HG02642 (cell line): ENCODE data around the gene LRBA.
"Not testable (repeated sequence)": the region's sequence is repeated elsewhere in the genome, so short reads cannot be mapped to it uniquely, and the experiment has no call there.

Experiments
- ATAC-seq: cut with Tn5 transposase; IDR thresholded peaks from one replicate; pipeline ENCODE4 v1.9.1; 2021; ENCODE audit warnings: mild to moderate bottlenecking; ENCODE audit not compliant: unreplicated experiment, poor library complexity

LRBA gene

DNA sequence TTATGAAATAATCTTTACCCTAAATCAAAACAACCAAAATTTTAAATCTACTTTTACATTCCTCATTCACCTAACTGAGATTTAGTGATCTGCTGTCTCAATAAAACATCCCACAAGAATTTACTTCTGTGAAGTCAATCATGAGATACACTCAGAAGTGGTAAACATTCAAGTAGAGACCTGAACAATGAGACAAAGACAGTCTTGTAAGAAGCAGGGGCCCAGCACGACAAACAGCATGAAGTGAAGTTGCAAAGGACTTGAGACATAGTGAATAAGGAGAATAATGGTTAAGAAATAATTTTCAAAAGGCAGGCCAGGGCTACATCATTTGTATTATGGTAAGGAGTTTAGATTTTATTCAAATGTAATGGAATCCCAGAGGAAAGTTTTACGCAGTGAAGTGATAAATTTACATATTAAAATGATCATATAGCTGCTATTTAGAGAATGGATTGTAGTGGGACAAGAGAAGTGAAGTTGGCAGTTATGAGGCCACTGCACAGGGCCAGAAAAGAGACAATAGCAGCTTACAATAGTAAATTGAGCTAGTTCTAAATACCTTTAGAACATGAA, 331.2 kb downstream of the LRBA start:
- no peak for ATAC-seq

- ATAC-seq: no peak
Observed at GRCh38 chr4:150682126-150682525, 333.0 kb downstream of the LRBA start.

GRCh38 chr4:150681063-150681462, 334.0 kb downstream of the LRBA start:
- no peak for ATAC-seq

DNA sequence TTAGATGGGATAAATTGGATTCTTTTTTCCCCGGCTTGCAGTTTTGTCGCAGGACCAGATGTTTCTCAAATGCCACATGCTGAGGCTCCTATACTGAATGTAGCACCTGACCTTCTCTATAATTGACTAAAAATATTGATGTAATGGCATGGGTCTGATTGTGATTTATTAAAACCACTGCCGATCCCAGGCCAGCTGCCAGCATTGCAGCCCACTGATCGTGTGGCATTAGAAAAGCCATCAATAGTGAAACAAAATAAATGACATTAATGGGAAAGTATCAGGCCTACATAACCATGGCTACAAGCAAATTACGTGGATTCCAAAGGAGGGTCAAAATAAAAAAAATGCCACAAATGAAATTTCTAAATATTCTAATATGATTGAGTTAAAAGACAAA, 334.4 kb downstream of the LRBA start:
- ATAC-seq: no peak

DNA sequence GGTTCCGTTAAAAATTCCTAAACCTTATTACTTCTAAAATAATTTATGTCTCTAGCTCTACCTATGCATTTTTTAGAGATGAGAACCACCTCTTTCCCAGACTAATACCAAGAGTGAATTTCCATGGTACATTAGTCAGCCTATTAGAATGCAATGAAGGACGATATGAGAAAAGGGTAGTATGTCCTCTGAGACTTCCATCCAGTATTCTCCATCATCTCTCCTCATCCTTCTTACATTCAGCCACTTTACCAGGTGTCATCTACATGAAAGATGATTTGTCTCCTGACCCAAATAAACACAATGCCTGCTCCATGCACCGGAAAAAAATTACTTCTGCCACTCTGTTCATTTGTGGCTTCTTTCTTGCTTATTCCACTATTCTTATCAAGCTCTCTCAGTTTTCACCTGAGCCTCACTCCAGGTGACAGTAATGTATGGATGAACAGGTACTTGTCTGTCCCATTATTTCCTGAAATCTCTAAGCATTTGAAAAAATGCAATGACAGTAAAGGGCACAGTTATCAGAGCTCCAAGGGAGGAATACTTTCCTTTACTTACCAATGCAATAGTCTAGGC, 335.2 kb downstream of the LRBA start:
- no peak for ATAC-seq

- ATAC-seq: no peak
Observed at GRCh38 chr4:150679018-150679764, 335.9 kb downstream of the LRBA start.

DNA sequence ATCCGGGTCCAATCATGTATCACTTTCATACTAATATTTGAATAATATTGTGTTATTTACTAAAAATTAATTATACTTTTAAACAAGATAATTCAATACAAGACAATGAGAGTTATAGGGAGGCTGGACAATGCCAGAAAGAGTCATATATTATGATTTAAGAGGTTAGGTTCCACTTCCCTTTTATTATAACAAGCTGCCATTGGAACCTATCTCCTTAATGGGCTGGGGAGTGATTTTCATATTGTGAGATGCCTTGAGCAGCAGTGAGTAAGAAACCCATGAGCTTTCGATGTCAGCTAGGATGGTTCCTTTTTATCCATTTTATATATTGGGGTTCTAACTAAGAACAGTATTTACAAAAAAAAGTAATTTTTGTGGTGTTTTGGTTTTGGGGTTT, 341.3 kb downstream of the LRBA start:
- no peak for ATAC-seq

GRCh38 chr4:150668824-150669223, 346.3 kb downstream of the LRBA start:
- ATAC-seq: no peak

- ATAC-seq: no peak
Observed at GRCh38 chr4:150664935-150665334, 350.1 kb downstream of the LRBA start.

DNA sequence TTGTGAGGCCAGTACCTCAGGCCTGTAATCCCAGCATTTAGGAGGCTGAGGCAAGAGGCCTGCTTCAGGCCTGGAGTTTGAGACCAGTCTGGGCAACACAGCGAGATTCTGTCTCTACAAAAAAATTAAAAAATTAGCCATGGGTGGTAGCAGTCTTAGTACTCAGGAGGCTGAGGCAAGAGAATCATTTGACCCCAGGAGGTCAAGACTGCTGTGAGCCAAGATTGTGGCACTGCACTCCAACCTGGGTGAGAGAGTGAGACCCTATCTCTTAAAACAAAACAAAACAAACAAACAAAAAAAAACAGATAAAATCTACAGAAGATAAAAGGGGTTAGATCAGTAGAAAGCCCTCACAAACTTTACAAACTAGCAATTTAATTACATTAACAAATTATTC, 352.4 kb downstream of the LRBA start:
- ATAC-seq: no peak

DNA sequence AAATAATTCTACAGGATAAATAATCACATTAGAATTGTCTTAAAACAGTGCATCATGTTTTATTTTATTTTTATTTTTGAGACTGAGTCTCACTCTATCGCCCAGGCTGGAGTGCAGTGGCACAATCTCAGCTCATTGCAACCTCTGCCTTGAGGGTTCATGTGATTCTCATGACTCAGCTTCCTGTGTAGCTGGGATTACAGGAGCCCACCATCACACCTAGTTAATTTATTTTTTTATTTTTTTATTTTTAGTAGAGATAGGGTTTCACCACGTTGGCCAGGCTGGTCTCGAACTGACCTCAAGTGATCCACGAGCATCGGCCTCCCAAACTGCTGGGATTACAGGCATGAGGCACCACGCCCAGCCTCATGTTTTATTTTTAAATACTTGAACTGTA, 353.5 kb downstream of the LRBA start:
- ATAC-seq: not testable (repeated sequence)

- ATAC-seq: not testable (repeated sequence)
Observed at GRCh38 chr4:150658258-150658657, 356.8 kb downstream of the LRBA start.

DNA sequence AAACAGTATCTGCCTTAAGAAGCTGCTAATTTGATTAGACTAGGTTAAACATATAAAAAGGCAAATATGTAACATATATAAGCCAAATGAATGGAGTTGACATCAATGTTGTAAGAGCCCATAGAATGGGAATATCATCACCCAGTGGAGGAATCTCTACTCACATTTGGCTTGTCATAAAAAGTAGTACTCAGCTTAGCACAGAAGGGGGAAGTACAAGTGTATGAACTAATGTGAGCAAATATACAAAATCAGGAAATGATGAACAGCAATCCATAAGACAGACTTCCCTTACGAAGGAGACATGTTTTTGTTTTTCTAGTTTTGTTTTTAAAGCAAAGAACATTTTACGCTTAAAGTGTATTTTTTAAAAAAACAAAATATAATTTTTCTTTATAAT, 358.2 kb downstream of the LRBA start:
- ATAC-seq: no peak

DNA sequence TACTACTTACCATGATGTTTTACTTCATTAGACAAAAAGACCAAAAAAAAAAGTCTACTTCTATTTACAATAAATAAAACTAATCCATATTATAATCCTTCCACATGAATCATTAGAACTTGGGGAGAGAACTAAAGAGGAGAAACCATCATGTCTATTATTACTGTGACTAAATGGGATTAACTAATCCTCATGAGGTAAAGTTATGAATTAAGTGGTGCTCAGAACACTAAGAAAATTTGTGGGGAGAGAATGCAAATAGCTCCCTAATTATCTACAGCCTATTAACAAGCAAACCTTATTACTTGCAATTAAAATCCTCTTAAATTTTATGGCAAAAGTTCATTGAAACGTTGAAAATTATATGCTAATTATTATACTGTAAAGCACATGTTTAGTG, 364.3 kb downstream of the LRBA start:
- no peak for ATAC-seq

DNA sequence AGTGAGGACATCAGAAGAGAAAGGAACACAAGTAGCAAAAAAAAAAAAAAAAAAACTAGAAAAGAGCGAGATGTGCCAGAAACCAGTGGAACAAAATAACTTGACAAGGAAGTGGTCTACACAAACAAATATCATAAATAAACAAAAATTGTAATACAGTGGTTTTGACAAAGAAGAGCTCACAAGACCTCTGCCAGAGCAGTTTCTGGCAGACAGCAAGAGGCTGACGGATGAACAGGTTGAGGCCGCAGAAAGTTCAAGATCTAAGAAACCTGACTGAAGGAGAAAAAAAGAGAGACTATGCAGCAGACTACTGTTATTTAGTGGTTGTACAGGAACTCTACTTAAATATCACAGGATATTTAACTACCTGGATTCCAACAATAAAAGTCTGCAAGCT, 367.0 kb downstream of the LRBA start:
- no peak for ATAC-seq

GRCh38 chr4:150647008-150647407, 368.1 kb downstream of the LRBA start:
- ATAC-seq: no peak

DNA sequence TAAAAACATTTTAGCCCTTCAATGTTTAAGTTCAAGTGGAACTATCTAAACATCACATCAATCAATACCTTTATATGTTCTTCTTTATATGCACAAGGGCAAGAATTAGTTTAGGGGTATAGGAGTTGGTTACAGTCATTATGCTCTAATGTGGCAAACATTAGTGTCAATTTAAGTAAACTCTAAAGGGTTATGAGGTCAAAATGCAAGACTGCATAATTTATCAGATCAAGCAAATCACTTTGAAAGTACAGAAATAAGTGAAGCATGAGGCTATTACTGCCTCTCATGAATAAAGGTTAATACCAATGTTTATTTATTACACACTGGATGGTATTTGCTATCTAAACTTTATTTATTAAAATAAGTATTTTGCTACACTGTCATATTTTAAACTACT, 373.5 kb downstream of the LRBA start:
- ATAC-seq: no peak

GRCh38 chr4:150632639-150633038, 382.4 kb downstream of the LRBA start:
- no peak for ATAC-seq

DNA sequence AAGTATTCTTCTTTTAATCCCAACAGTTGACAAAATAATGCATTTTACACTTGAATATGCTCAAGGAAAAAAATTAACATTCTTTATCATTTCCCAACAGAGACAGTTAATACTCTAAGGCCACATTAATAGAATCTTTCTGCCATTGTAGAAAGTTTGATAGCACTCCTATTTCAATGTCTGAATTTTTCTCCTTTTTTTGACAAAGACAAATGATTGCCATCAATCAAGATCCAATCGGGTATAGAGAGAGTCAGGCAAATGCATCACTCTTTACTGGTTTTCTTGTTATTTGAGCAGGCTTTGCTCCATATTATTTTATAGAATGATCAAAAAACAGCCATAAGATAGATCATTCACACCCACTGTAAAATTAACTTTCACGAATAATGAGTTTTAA, 387.0 kb downstream of the LRBA start:
- no peak for ATAC-seq

DNA sequence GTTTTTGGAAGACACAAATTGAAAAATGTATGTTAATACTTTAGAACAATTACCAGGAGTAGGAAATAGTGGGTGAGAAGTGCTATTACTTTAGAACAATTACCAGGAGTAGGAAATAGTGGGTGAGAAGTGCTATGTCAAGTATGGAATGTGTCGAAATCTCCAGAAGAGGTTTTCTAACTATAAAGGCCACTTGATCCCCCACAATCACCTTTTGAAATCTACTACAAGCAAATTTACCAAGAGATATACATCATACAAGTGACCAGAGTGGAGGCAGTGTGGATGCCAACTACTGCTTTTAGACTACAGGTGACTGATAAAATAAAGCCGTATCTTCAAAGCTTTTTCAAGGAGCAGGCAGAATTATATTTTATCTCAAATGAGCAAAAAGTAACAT, 390.1 kb downstream of the LRBA start:
- ATAC-seq: no peak

DNA sequence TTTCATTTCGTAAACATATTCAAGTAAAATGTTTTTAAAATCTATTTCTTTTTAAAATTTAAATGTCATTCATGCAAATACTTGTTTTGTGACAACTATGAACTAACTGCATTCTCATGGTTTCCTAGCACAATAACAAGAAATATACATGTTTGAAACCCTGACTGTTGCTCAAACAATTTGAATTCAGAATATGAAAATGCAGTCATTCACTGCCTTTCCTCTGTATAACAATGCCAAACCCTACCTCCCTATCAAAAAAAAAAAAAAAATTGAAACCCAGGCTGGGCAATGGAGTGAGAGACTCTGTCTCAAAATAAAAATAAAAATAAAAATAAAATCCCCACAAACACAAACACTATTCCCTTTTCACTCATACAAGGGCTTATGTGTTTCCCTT, 391.0 kb downstream of the LRBA start:
- ATAC-seq: no peak

GRCh38 chr4:150619042-150619441, 396.0 kb downstream of the LRBA start:
- ATAC-seq: no peak
